ENCODE results near the gene WDR64. TPM values are rescaled to one million over a fixed set of nuclear protein-coding genes. Genes with fewer than 3 reads are reported as not detected.

The WDR64 gene
- polyA plus RNA-seq (2011; rRNA removed) (not detected in 2 replicates), polyA plus RNA-seq (2017; fragmentation: RNase III; extraction: RNeasy Plus Mini Kit Qiagen cat#74134 plus additional on column Dnase treatment) (0.03 TPM in 1 of 3 replicates, not detected in the others), polyA minus RNA-seq (2011; rRNA and poly(A)+ RNA removed) (0.37 TPM in 1 of 2 replicates, not detected in the other)
- not detected in 2 replicates for polyA plus RNA-seq (2012; cell fraction: cytosol; rRNA removed)
- polyA plus RNA-seq (2012; cell fraction: nucleus; rRNA removed) = not detected in 2 replicates

DNA sequence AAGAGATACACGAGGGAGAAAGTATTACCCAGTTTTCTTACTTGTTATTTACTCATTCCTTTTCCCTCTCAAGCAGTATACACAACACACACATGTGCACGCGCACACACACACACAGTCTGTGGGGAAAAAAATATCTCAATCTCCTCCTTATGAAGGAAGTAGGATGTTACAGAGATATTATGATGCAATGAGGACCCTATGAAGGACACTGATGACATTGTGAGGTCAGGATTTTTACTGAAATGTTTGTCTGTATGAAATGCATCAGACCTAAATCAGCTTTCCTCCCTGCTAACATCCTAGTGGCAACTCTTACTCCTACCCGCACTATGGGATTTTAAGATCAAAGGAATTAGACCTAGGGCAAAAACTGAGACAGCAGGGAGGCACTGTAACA, at the start of gene WDR64:
WDR64 (plus strand) TSS at position 270 of the 400 bp plus-strand sequence. CDS start 204 bp downstream, outside the sequence.
- POLR2A ChIA-PET = interaction anchor here (1.1 kb wide), 1 partner anchor 12 kb away, joined by 3 read pairs; the partner anchor contains the start of genes CHML and OPN3
- no peak for DNase-seq (ENCODE audit: low read depth in 1 of 2, low spot score in 1 of 2)
- H3K4me3 ChIP-seq = no peak within 1 kb of the TSS
- no peaks in the 10 kb centered on the region for H3K9me3 ChIP-seq
- no peak within 1 kb of the TSS for H3K27ac ChIP-seq
- H3K4me1 ChIP-seq = no peaks in the 10 kb centered on the region
- no peak for ATAC-seq
- no peak for FAIRE-seq
- CTCF ChIA-PET = interaction anchor here (0.6 kb wide), 1 partner anchor 23 kb away, joined by 3 read pairs; no protein-coding TSS in a partner anchor
- 82% methylated on average over 4 of the region's 4 CpGs for WGBS (ENCODE audit: missing lambda C conversion rate)
- TF ChIP-seq NPAS2 (CRISPR knock-in tag; IDR thresholded peaks at IDR 0.05; ENCODE audit: borderline replicate concordance) (no peak), HDAC2 (IDR thresholded peaks at IDR 0.05) (no peak), ZC3H11A (IDR thresholded peaks at IDR 0.05) (no peak), CEBPB (IDR thresholded peaks at IDR 0.05) (no peak), POLR2AphosphoS2 (conservative IDR thresholded peaks at IDR 0.05; ENCODE audit: low read length) (no peak), MAFK (IDR thresholded peaks at IDR 0.05; ENCODE audit: partially characterized antibody) (no peak), NFE2L2 (conservative IDR thresholded peaks at IDR 0.05; ENCODE audit: low read length) (no peak)
- TF ChIP-seq, protein P1, sequence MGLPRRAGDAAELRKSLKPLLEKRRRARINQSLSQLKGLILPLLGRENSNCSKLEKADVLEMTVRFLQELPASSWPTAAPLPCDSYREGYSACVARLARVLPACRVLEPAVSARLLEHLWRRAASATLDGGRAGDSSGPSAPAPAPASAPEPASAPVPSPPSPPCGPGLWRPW (IDR thresholded peaks at IDR 0.05) = no peak
- no peak within 1 kb of the TSS for H3K4me2 ChIP-seq

DNA sequence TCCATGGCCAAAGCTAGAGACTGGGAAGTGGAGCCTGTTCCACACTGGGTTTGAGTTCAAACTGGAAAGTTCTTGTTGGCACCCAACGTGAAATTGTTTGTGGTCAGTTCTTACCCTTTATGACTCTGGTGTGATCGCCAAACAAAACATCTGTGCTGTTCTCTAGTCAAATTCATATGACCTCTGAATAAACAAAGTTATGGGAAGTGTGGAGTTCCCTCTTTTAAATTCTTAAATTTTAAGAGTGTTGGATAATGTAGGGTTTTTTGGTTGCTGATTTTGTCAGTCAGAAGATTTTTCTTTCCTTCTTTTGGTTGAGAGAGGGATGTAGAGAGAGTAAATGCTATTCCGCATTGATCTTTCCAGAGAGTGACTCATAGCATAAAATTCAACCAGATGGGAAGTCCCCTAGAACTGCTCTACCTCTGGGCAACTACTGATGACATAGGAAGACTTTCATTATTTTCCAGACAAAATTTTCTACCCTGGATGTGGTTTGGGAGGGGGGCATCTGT, 48.3 kb upstream of the WDR64 start:
- WGBS (ENCODE audit: missing lambda C conversion rate) = 33% methylated on average over 3 of the region's 3 CpGs
- Histone ChIP-seq H3K4me1 (peaks cover 64% of the 10 kb centered on the region), H3K4me3 (no peak overlapping the region), H3K4me2 (peak overlapping the region; percentile 39), H3K9me3 (no peaks in the 10 kb centered on the region), H3K27ac (peak overlapping the region; percentile 58 to 84; a peak in 5 of 6 replicates)
- DNase-seq (ENCODE audit: low read depth in 1 of 2, low spot score in 1 of 2) = no peak
- POLR2A ChIA-PET = no interaction called here
- FAIRE-seq = no peak
- ATAC-seq = peak in 1 of 2 experiments; percentile 33; a peak in 1 of 6 replicates
- CTCF ChIA-PET = no interaction called here
- TF ChIP-seq HOXA7 (CRISPR knock-in tag; IDR thresholded peaks at IDR 0.05) (no peak), FOSL2 (IDR thresholded peaks at IDR 0.05) (0 out of 2 replicates have a peak, but pooled peaks have one; percentile 15), FOSL2 (CRISPR knock-in tag; IDR thresholded peaks at IDR 0.05) (peak; percentile 54)

DNA sequence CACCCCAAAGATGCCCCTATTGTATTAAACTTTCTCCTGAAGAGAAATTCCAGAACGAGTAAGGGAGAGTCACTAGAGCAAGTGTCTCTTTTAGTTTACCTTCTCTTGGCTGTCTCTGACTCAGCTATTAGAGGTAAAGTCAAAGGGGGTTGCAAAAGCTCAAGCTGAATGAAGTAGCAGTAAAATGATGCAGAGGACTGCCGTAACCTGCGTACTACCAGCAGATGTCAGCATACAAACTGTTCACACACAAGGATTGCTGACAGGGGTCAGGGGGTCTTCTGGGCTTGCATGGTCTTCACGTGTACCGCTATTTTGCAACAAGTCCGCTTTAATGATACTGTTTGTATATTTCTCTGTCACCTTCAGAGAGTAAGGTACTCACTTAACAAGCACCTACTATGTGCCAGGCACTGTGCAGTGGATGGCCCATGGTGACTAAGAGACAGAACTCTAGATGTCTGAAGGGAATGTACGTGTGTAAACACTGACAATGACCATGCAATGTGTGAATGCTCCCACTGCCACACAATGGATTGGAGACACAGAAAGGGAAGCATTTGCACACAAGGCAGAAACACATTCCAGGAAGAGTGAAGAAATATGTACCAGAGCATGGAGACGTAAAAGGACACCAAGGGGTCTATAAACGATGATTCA, 46.8 kb upstream of the WDR64 start:
- FAIRE-seq (no peak), DNase-seq (ENCODE audit: low read depth in 1 of 2, low spot score in 1 of 2) (peak; percentile 64 to 79)
- CTCF ChIA-PET = interaction anchor here (0.6 to 10.4 kb wide), 19 partner anchors 9 to 387 kb away, joined by 3 to 120 read pairs (median 4); partner anchors contain the start of genes CHML and OPN3

More for the DNA sequence above, 46.8 kb upstream of the WDR64 start:
- TF ChIP-seq, protein P2, sequence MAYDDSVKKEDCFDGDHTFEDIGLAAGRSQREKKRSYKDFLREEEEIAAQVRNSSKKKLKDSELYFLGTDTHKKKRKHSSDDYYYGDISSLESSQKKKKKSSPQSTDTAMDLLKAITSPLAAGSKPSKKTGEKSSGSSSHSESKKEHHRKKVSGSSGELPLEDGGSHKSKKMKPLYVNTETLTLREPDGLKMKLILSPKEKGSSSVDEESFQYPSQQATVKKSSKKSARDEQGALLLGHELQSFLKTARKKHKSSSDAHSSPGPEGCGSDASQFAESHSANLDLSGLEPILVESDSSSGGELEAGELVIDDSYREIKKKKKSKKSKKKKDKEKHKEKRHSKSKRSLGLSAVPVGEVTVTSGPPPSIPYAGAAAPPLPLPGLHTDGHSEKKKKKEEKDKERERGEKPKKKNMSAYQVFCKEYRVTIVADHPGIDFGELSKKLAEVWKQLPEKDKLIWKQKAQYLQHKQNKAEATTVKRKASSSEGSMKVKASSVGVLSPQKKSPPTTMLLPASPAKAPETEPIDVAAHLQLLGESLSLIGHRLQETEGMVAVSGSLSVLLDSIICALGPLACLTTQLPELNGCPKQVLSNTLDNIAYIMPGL (CRISPR knock-in tag; IDR thresholded peaks at IDR 0.05; ENCODE audit: borderline replicate concordance) = no peak
- TF ChIP-seq, protein P3, sequence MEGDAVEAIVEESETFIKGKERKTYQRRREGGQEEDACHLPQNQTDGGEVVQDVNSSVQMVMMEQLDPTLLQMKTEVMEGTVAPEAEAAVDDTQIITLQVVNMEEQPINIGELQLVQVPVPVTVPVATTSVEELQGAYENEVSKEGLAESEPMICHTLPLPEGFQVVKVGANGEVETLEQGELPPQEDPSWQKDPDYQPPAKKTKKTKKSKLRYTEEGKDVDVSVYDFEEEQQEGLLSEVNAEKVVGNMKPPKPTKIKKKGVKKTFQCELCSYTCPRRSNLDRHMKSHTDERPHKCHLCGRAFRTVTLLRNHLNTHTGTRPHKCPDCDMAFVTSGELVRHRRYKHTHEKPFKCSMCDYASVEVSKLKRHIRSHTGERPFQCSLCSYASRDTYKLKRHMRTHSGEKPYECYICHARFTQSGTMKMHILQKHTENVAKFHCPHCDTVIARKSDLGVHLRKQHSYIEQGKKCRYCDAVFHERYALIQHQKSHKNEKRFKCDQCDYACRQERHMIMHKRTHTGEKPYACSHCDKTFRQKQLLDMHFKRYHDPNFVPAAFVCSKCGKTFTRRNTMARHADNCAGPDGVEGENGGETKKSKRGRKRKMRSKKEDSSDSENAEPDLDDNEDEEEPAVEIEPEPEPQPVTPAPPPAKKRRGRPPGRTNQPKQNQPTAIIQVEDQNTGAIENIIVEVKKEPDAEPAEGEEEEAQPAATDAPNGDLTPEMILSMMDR (IDR thresholded peaks at IDR 0.05) = peak; percentile 47; the same call in 2 of the 3 replicates
- TF ChIP-seq GATA3 (IDR thresholded peaks at IDR 0.05; ENCODE audit: borderline replicate concordance) (no peak), RAD21 (conservative IDR thresholded peaks at IDR 0.05 in 1 of 2, IDR thresholded peaks at IDR 0.05 in 1 of 2) (peak; percentile 41 to 46; a peak in 4 of 5 replicates), EHMT2 (IDR thresholded peaks at IDR 0.05; ENCODE audit: low read depth) (no peak), CEBPB (IDR thresholded peaks at IDR 0.05) (peak in 1 of 2 experiments; percentile 69; a peak in 2 of 4 replicates), KDM5A (IDR thresholded peaks at IDR 0.05) (no peak), FOSL2 (IDR thresholded peaks at IDR 0.05) (no peak), FOSL2 (CRISPR knock-in tag; IDR thresholded peaks at IDR 0.05) (peak; percentile 41), MAFK (IDR thresholded peaks at IDR 0.05; ENCODE audit: partially characterized antibody) (peak; percentile 64), KDM1A (IDR thresholded peaks at IDR 0.05; ENCODE audit: low read depth) (no peak), CBX2 (IDR thresholded peaks at IDR 0.05; ENCODE audit: borderline replicate concordance, low read depth) (no peak), NR3C1 (IDR thresholded peaks at IDR 0.05) (no peak), SMC3 (IDR thresholded peaks at IDR 0.05) (peak; percentile 46; the same call in 2 of the 3 replicates)
- TF ChIP-seq, protein P4, sequence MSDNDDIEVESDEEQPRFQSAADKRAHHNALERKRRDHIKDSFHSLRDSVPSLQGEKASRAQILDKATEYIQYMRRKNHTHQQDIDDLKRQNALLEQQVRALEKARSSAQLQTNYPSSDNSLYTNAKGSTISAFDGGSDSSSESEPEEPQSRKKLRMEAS (IDR thresholded peaks at IDR 0.05) = no peak; the same call in 1 of the 2 replicates
- peak; percentile 81 to 82 for ATAC-seq
- Histone ChIP-seq H3K27ac (peak overlapping the region; percentile 58 to 84), H3K9me3 (no peaks in the 10 kb centered on the region), H3K4me3 (no peak overlapping the region), H3K4me2 (peak overlapping the region; percentile 39), H3K4me1 (peaks cover 77% of the 10 kb centered on the region)
- POLR2A ChIA-PET = interaction anchor here (1.0 kb wide), 2 partner anchors 10 to 35 kb away, joined by 4 to 5 read pairs; partner anchors contain the start of genes CHML and OPN3
- WGBS (ENCODE audit: missing lambda C conversion rate) = 25% methylated on average over 9 of the region's 9 CpGs

All from A549 (cell line).